ENCODE measurements around the gene FAM193B. TPM values are rescaled to one million over a fixed set of nuclear protein-coding genes. Genes with fewer than 3 reads are reported as not detected.

The FAM193B gene
- total RNA-seq, 1 experiment from 2014 or later, result 72.9 TPM

- H3K4me3 ChIP-seq (ENCODE audit: low read depth, low read length), result no peak overlapping the region
- Mint-ChIP-seq H3K4me3 (ENCODE audit: unreplicated experiment) (no peak overlapping the region), H3K27ac (ENCODE audit: unreplicated experiment) (no peak overlapping the region), H3K27me3 (ENCODE audit: insufficient read depth, unreplicated experiment) (no peaks in the 10 kb centered on the region), H3K9me3 (ENCODE audit: unreplicated experiment) (no peaks in the 10 kb centered on the region), H3K4me1 (ENCODE audit: low read depth, unreplicated experiment) (peaks cover 5% of the 10 kb centered on the region), H3K36me3 (ENCODE audit: insufficient read depth, unreplicated experiment) (peaks cover 30% of the 10 kb centered on the region)
- H3K36me3 ChIP-seq (ENCODE audit: control insufficient read depth, insufficient read depth, low read length), result peaks cover 4% of the 10 kb centered on the region
- POLR2A ChIA-PET, result no interaction called here
- H3K27me3 ChIP-seq (replicated peaks; ENCODE audit: control insufficient read depth, insufficient read depth, low read length), result no peaks in the 10 kb centered on the region
- H3K4me1 ChIP-seq, result peaks cover 24% of the 10 kb centered on the region
- H3K9me3 ChIP-seq, result no peaks in the 10 kb centered on the region
- BruUV-seq (replicated peaks), result no TSS peak
- DNase-seq, result no peak
- TF ChIP-seq, protein P1, sequence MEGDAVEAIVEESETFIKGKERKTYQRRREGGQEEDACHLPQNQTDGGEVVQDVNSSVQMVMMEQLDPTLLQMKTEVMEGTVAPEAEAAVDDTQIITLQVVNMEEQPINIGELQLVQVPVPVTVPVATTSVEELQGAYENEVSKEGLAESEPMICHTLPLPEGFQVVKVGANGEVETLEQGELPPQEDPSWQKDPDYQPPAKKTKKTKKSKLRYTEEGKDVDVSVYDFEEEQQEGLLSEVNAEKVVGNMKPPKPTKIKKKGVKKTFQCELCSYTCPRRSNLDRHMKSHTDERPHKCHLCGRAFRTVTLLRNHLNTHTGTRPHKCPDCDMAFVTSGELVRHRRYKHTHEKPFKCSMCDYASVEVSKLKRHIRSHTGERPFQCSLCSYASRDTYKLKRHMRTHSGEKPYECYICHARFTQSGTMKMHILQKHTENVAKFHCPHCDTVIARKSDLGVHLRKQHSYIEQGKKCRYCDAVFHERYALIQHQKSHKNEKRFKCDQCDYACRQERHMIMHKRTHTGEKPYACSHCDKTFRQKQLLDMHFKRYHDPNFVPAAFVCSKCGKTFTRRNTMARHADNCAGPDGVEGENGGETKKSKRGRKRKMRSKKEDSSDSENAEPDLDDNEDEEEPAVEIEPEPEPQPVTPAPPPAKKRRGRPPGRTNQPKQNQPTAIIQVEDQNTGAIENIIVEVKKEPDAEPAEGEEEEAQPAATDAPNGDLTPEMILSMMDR (IDR thresholded peaks at IDR 0.05; ENCODE audit: insufficient read depth in 1 of 2, low read depth in 1 of 2, low read length in 1 of 2, severe bottlenecking in 1 of 2, unreplicated experiment in 1 of 2), result no peak
- intact Hi-C loops (cut with micrococcal nuclease; ENCODE audit: unreplicated experiment), result no loop called here
- CTCF ChIA-PET, result interaction anchor here (0.6 kb wide), 1 partner anchor 56 kb away, joined by 4 read pairs; no protein-coding TSS in a partner anchor
Measured at GRCh38 chr5:177491983-177492746, 62.2 kb downstream of the FAM193B start.

DNA sequence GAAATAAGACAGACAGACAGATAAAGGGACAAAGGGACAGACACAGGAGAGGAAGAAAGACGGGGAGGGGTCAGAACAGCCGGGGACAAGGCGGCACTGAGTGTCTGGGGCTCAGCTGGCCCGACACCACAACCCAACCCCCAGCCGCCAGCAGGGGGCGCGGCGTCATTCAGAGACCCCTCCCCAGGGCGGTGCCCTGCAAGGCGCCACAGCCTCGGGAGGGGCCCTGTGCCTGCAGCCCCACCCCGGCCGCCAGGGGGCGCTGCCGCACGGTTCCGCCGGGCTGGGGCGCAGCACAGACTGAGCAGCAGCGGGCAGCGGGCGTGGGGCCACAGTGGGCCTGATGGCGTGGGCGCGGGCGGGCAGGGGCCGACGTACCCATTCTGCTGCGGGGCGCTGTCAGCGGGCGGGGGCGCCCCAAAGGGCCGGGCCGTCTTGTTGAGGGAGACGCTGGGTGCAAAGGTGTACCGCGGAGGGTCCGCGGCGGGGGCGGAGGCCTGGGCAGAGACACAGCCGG, 62.9 kb downstream of the FAM193B start:
- intact Hi-C loops (cut with micrococcal nuclease; ENCODE audit: unreplicated experiment), result no loop called here
- Histone ChIP-seq H3K27me3 (replicated peaks; ENCODE audit: control insufficient read depth, insufficient read depth, low read length) (no peaks in the 10 kb centered on the region), H3K36me3 (ENCODE audit: control insufficient read depth, insufficient read depth, low read length) (peaks cover 4% of the 10 kb centered on the region), H3K9me3 (no peaks in the 10 kb centered on the region), H3K4me1 (peaks cover 23% of the 10 kb centered on the region), H3K4me3 (ENCODE audit: low read depth, low read length) (no peak overlapping the region)
- TF ChIP-seq, protein P1 (IDR thresholded peaks at IDR 0.05; ENCODE audit: insufficient read depth in 1 of 2, low read depth in 1 of 2, low read length in 1 of 2, severe bottlenecking in 1 of 2, unreplicated experiment in 1 of 2), result peak; percentile 29 to 71
- Mint-ChIP-seq H3K9me3 (ENCODE audit: unreplicated experiment) (no peaks in the 10 kb centered on the region), H3K4me1 (ENCODE audit: low read depth, unreplicated experiment) (peaks cover 5% of the 10 kb centered on the region), H3K4me3 (ENCODE audit: unreplicated experiment) (no peak overlapping the region), H3K27me3 (ENCODE audit: insufficient read depth, unreplicated experiment) (no peaks in the 10 kb centered on the region), H3K27ac (ENCODE audit: unreplicated experiment) (no peak overlapping the region), H3K36me3 (ENCODE audit: insufficient read depth, unreplicated experiment) (peaks cover 30% of the 10 kb centered on the region)
- peak in 1 of 2 experiments; percentile 72 for DNase-seq
- no TSS peak for BruUV-seq (replicated peaks)
- CTCF ChIA-PET, result no interaction called here
- POLR2A ChIA-PET, result no interaction called here

DNA sequence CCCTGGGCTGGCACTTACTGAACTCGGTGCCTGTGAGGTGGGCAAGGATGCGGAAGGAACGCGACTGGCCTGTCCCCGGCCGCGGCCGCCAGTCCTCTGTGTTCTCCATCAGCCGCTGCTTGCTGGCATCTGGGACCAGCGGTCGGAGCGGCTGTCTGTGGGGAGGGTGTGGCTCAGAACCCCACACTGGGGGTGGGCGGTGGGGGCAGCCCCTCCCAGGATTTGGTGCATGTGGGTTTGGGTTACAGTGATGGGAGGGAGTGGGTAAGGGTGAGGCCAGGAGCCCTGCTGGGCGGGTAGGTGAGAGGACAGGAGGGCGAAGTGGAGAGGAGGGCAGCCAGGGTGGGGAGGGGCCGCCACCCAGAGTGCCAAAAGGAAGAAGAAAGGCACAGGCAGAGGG, 63.4 kb downstream of the FAM193B start:
- H3K4me1 ChIP-seq, result peaks cover 18% of the 10 kb centered on the region
- peaks cover 30% of the 10 kb centered on the region for H3K36me3 Mint-ChIP-seq (ENCODE audit: insufficient read depth, unreplicated experiment)
- H3K4me1 Mint-ChIP-seq (ENCODE audit: low read depth, unreplicated experiment), result peaks cover 2% of the 10 kb centered on the region
- no peaks in the 10 kb centered on the region for H3K9me3 Mint-ChIP-seq (ENCODE audit: unreplicated experiment)
- no peaks in the 10 kb centered on the region for H3K27me3 ChIP-seq (replicated peaks; ENCODE audit: control insufficient read depth, insufficient read depth, low read length)
- TF ChIP-seq, protein P1 (IDR thresholded peaks at IDR 0.05; ENCODE audit: insufficient read depth in 1 of 2, low read depth in 1 of 2, low read length in 1 of 2, severe bottlenecking in 1 of 2, unreplicated experiment in 1 of 2), result no peak
- intact Hi-C loops (cut with micrococcal nuclease; ENCODE audit: unreplicated experiment), result no loop called here
- no peak for DNase-seq
- H3K4me3 Mint-ChIP-seq (ENCODE audit: unreplicated experiment), result no peak overlapping the region
- no peak overlapping the region for H3K4me3 ChIP-seq (ENCODE audit: low read depth, low read length)
- no peak overlapping the region for H3K27ac Mint-ChIP-seq (ENCODE audit: unreplicated experiment)
- ChIA-PET POLR2A (no interaction called here), CTCF (interaction anchor here (1.3 kb wide), 1 partner anchor 33 kb away, joined by 4 read pairs; no protein-coding TSS in a partner anchor)
- BruUV-seq (replicated peaks), result no TSS peak
- H3K27me3 Mint-ChIP-seq (ENCODE audit: insufficient read depth, unreplicated experiment), result no peaks in the 10 kb centered on the region
- H3K36me3 ChIP-seq (ENCODE audit: control insufficient read depth, insufficient read depth, low read length), result peaks cover 4% of the 10 kb centered on the region
- no peaks in the 10 kb centered on the region for H3K9me3 ChIP-seq

All from Caco-2 (cell line).